GM12891 (cell line): ENCODE data around the gene NISCH.

Experiments
- PAX5 ChIP-seq: IDR thresholded peaks from 2 replicates; pipeline ENCODE4 v1.6.1; 2011; ENCODE audit warnings: low read length, moderate library complexity, mild to moderate bottlenecking; ENCODE audit not compliant: insufficient read depth, severe bottlenecking
- POLR2A ChIP-seq: IDR thresholded peaks from 2 replicates; pipeline ENCODE4 v1.6.1; 2011; ENCODE audit warnings: low read depth, low read length, control low read depth
- POLR2AphosphoS5 ChIP-seq: IDR thresholded peaks from 2 replicates; pipeline ENCODE4 v1.6.1; 2011; ENCODE audit warnings: low read depth, low read length, control low read depth
- POU2F2 ChIP-seq: IDR thresholded peaks from 2 replicates; pipeline ENCODE4 v1.6.1; 2011; ENCODE audit warnings: low read depth, mild to moderate bottlenecking, control low read depth, low read length, moderate library complexity
- SPI1 ChIP-seq: IDR thresholded peaks from 2 replicates; pipeline ENCODE4 v1.6.1; 2011; ENCODE audit warnings: low read depth, low read length, control low read depth
- TAF1 ChIP-seq: IDR thresholded peaks from 2 replicates; pipeline ENCODE4 v1.6.1; 2011; ENCODE audit warnings: low read depth, low read length, control low read depth

GRCh38 chr3:52436500-52437149 lies 18.8 kb upstream of the NISCH start:
- TF ChIP-seq POLR2A (no peak), TAF1 (no peak), POLR2AphosphoS5 (no peak), SPI1 (no peak), PAX5 (no peak), POU2F2 (no peak)
